Measurements from ENCODE around the gene WWOX.

WWOX gene

GRCh38 chr16:78903237-78903636, 803.8 kb downstream of the WWOX start:
- in situ Hi-C loops (cut with MboI; ENCODE audit: low sequenced_read_pairs): no loop called here

- in situ Hi-C loops (cut with MboI; ENCODE audit: low sequenced_read_pairs): no loop called here
These were observed 804.4 kb downstream of the WWOX start for GRCh38 chr16:78903843-78904242.

DNA sequence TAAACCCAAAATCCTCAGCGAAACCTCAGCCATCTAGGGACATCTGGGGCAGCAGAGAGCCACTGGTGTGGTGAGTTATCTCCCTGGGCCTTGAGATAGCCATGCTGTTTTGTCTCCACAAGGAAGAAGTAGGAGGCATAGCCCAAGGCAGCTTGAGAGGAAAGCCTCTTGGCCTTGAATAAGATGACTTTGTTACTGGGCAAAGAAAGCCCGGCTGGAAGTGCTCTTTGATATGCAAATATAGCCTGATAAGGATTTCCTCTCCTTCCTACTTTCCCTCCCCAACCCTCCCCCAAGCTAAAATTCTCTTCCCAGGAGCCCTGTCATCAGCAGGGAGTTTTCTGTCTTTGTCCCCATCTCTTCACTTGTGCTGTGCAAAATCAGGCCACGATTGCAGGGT, 806.7 kb downstream of the WWOX start:
- in situ Hi-C loops (cut with MboI; ENCODE audit: low sequenced_read_pairs): no loop called here

DNA sequence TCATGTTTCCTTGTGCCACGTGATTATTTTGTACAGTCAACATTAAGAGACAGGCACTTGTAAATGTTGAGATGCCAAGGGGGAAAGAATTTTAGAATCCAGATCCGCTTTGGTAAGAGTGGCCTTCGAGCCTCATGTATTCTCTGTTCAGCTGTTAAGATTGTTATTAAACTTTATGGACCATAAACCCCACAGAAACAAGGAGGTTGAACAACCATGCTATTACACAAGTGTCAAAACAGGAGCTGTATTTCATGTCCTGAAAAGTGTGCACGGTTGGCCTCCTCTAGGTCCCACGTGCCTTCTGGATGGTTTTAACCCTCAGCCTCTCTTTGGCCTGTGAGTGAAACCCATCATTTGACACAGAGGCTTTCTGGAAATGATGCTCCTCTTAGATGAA, 809.8 kb downstream of the WWOX start:
- in situ Hi-C loops (cut with MboI; ENCODE audit: low sequenced_read_pairs): no loop called here

DNA sequence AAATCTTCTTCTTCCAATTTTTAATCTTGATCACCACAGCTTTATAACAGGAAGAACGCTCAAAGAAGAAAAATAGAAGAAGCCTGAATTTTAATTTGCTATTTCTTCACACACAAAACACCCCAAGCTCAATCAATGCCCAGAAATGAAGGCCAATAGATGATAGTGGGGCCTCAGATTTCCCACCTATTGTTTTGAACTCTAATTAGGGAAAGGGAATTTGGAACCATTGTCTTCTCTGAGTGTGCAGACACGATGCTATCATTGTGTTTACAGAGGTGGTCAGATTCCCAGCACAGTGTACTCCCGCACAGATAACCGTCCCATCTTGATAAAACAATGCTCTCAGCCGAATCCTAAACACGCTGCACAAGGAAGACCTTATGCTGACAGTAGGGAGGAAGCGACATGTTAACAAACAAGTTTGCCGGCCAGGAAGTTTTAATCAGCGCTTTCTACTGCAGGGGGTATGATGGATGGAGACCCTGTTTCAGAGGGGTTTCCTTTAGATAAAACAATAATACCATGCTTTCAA, 816.4 kb downstream of the WWOX start:
- in situ Hi-C loops (cut with MboI; ENCODE audit: low sequenced_read_pairs): no loop called here

GRCh38 chr16:78916928-78917545, 817.6 kb downstream of the WWOX start:
- in situ Hi-C loops (cut with MboI; ENCODE audit: low sequenced_read_pairs): no loop called here

- in situ Hi-C loops (cut with MboI; ENCODE audit: low sequenced_read_pairs): no loop called here
These were observed 819.4 kb downstream of the WWOX start for GRCh38 chr16:78918805-78919305.

- in situ Hi-C loops (cut with MboI; ENCODE audit: low sequenced_read_pairs): no loop called here
These were observed 820.4 kb downstream of the WWOX start for GRCh38 chr16:78919852-78920251.

GRCh38 chr16:78920621-78921020, 821.2 kb downstream of the WWOX start:
- in situ Hi-C loops (cut with MboI; ENCODE audit: low sequenced_read_pairs): no loop called here

DNA sequence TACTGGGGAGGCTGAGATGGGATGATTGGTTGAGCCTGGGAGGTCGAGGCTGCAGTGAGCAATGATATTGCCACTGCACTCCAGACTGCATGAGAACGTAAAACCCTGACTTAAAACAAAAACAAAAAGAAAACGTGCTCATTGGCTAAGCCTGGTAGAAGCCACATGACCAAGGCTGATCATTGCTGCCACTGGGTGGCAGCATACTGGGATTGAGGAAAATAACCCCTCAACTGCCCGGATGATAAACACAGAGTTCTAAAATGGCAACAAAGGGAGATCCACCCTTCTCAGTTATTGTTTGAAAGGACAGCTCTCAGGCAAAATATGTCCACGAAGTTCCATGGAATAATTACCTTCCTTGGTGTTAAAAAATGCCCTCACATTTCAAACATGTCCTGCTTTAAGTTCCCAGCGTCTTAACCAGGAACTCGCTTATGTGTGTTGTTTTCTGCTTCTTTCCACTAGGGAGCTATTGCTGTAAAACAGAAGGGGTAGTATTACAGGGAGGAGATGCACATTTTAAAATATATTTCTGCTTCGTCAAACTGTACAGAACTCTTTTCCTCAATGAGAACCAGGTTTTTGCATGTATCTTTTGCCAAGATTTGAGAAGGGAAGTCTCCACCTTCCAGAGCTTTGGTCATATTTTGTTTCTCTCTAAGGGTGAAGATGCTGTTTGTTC, 825.8 kb downstream of the WWOX start:
- in situ Hi-C loops (cut with MboI; ENCODE audit: low sequenced_read_pairs): no loop called here

GRCh38 chr16:78926723-78927210, 827.3 kb downstream of the WWOX start:
- in situ Hi-C loops (cut with MboI; ENCODE audit: low sequenced_read_pairs): no loop called here

DNA sequence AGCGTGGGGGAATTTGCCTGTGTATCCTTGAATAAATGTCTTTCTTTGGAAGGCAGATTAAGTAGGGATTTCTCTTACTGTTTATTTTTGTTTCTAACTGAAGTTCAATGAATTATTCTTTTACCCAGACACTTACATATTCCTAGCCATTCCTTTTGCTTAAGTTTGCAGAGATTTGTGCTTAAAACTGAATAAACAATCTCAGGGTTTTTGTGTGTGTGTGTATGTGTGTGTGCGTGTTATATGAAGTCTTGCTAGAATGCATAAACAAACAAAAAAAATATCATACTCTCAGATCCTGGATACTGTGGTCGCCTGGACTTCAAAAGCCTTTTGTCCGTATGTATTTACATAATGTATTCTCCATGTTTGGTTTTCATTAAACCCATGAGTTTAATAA, 828.3 kb downstream of the WWOX start:
- in situ Hi-C loops (cut with MboI; ENCODE audit: low sequenced_read_pairs): no loop called here

- in situ Hi-C loops (cut with MboI; ENCODE audit: low sequenced_read_pairs): no loop called here
These were observed 830.4 kb downstream of the WWOX start for GRCh38 chr16:78929841-78930240.

- in situ Hi-C loops (cut with MboI; ENCODE audit: low sequenced_read_pairs): no loop called here
These were observed 831.1 kb downstream of the WWOX start for GRCh38 chr16:78930561-78930960.

DNA sequence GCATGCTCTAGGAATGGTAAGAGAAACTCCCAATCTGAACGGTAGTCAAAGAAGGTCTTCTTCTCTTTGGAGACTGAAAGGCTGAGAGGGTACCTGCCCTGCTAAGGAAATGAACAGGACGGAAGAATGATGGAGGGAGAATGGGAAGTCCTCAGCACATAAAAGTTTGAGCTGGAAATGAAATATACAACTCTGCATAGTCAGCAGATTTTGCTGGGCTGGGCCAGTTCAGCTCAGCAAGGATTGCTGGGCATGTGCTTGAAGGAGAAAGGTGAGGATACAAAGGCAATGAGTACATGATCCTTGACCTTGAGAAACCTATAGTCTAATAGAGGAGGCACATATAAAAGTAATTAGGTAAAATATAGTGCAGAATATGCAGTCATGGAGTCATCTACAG, 831.8 kb downstream of the WWOX start:
- in situ Hi-C loops (cut with MboI; ENCODE audit: low sequenced_read_pairs): no loop called here

GRCh38 chr16:78931678-78932077, 832.2 kb downstream of the WWOX start:
- in situ Hi-C loops (cut with MboI; ENCODE audit: low sequenced_read_pairs): no loop called here

DNA sequence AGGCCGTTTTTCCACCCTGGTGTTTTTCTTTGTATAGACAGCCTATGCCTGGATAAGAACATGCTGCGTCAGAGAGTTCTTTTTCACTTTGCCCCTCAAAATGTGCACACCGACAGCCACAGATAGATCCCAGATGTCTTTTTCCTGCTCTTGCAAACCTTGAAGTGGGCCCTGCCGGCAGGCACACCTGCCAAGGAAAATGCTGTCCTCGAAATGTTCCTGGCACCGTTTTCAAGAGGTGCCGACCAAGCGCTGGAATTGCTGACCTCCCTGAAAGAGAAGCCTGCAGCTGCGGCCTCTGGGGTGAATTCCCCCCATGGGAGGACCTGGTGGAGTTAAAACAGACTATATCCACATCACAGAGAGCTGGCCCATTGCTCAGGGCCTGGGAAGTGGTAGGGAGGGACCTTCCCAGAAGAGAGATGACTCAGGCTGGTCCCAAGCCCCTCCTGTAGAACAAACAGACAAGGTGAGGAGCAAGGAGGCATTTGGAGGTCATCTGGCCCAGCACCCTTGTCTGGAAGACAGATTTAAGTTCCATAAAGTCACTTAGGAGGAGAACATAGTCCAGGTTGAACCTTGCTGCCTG, 833.0 kb downstream of the WWOX start:
- in situ Hi-C loops (cut with MboI; ENCODE audit: low sequenced_read_pairs): no loop called here

DNA sequence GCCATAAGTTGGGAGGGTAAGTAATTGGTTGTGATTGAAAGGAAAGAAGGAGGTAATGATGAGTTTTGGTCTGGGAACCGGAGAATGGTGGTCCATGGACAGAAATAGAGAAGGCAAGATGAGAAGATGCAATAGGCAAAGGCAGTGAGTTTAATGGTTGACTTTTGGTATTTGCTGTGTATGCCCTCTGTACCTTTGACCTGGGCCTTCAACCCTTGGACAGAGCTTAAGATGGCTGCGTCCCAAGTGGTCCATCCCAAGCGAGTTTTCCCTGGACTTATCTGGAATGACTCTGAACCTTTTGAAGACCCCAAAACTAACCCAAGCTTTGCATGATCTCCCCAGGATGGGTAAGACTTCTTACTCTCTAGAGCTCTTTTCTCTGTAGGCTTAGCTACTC, 836.6 kb downstream of the WWOX start:
- in situ Hi-C loops (cut with MboI; ENCODE audit: low sequenced_read_pairs): no loop called here

DNA sequence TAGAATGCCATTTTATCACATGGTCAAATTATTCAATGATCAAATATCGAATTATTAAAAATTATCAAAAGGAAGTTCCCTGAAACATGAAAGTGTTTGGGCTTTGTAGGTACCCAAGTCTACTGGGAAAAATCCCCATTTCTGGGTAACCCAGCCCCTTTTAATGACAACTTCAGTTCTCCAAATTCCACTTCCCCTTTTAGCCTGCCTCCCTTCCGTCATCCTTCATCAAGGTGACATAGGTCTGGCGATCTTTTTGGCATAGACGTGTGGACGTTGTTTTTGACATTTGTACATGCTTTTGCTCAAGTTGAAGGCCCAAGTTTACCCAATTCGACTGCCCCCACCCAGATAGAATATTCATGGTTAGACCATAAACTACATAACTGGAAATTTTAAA, 840.1 kb downstream of the WWOX start:
- in situ Hi-C loops (cut with MboI; ENCODE audit: low sequenced_read_pairs): no loop called here

DNA sequence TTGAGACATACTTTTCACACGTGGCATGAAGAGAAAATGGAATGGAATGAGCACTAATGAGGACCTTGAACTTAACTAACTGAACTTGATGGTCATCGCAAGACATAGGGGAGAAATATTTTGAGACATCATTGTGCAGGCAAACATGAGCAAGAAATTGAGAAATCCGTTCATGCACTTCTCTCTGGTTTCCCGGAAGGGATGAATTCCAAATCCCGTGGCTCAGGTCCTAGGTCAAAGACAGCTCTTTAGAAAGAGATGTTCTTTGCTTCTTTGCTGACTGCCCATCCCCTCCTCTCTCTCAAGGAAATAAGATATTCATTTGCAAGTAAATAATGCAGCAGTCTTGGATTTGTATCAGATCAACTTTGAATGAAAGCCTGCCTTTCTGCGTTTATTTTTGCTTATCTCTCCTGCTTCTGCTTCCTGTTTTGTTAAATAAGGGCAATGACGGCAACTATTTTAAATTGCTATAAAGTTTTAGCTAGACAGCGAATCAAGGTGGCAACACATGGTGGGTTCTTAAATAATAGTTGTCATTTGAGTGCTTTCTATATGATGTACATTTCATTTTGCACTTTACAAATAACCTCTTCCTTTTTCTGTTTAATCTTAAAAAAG, 843.3 kb downstream of the WWOX start:
- in situ Hi-C loops (cut with MboI; ENCODE audit: low sequenced_read_pairs): no loop called here

DNA sequence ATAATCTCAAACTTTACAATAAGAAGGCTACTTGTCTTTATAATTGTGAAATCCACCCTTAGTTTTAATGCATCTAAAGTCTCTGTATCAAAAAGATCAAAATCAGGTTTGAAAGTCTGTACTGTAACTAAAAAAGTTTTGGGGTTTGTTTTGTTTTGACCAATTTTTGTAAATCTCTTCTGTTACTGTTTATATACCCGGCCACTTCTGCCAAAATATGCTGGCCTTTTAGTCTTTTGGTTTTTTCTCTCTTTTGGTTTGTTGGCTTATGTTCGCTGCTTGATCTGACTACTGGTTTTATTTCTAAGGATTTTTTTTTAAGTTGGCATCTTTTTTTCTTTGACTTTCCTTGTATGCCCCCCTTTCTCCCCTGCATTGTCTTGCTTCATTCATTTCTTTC, 845.9 kb downstream of the WWOX start:
- in situ Hi-C loops (cut with MboI; ENCODE audit: low sequenced_read_pairs): no loop called here

Measured in HL-60/S4 (cell line).